NCI-H748 treated with DMSO at 0.1 percent for 48 hours (cell line): Measurements from ENCODE around the gene LRRC57.

ENCODE experiments used
- DNase-seq: peaks from one replicate; lab custom pipeline; 2025; lab: John Stamatoyannopoulos, UW

Gene LRRC57

GRCh38 chr15:42549741-42550392 lies 1.3 kb upstream of the LRRC57 start:
- DNase-seq = no peak

GRCh38 chr15:42549032-42549491 lies 469 bp upstream of the LRRC57 start:
- DNase-seq = peak; percentile 6

GRCh38 chr15:42547918-42548248 lies 710 bp downstream of the LRRC57 start:
- no peak for DNase-seq

GRCh38 chr15:42544853-42545629 lies 3.6 kb downstream of the LRRC57 start:
- DNase-seq = no peak

GRCh38 chr15:42533246-42533645 lies 15.3 kb downstream of the LRRC57 start:
- DNase-seq = no peak

GRCh38 chr15:42528970-42529369 lies 19.6 kb downstream of the LRRC57 start:
- no peak for DNase-seq

GRCh38 chr15:42523331-42523730 lies 25.3 kb downstream of the LRRC57 start:
- DNase-seq = no peak

GRCh38 chr15:42511007-42511391 lies 37.6 kb downstream of the LRRC57 start:
- DNase-seq = no peak

- no peak for DNase-seq
Measured at GRCh38 chr15:42510258-42511006, 38.2 kb downstream of the LRRC57 start.

GRCh38 chr15:42508263-42508690 lies 40.3 kb downstream of the LRRC57 start:
- no peak for DNase-seq

- no peak for DNase-seq
Measured at GRCh38 chr15:42507514-42507913, 41.1 kb downstream of the LRRC57 start.

GRCh38 chr15:42504631-42505030 lies 44.0 kb downstream of the LRRC57 start:
- no peak for DNase-seq

- no peak for DNase-seq
Measured at GRCh38 chr15:42503825-42504224, 44.8 kb downstream of the LRRC57 start.

- DNase-seq = no peak
Measured at GRCh38 chr15:42502477-42502876, 46.1 kb downstream of the LRRC57 start.

- DNase-seq = no peak
Measured at GRCh38 chr15:42499858-42500609, 48.6 kb downstream of the LRRC57 start.

- no peak for DNase-seq
Measured at GRCh38 chr15:42498212-42499068, 50.2 kb downstream of the LRRC57 start.

- DNase-seq = peak; percentile 71
Measured at GRCh38 chr15:42495361-42496212, 53.0 kb downstream of the LRRC57 start, which contains the start of gene SNAP23. Gene SNAP23, plus strand, starts transcription at chr15:42495634. Its CDS starts 16,213 bp downstream, at chr15:42511847.

GRCh38 chr15:42494998-42495360 lies 53.6 kb downstream of the LRRC57 start:
- DNase-seq = no peak

GRCh38 chr15:42493679-42494078 lies 54.9 kb downstream of the LRRC57 start:
- DNase-seq = no peak

- DNase-seq = no peak
Measured at GRCh38 chr15:42491539-42492225, 56.9 kb downstream of the LRRC57 start.
